ENCODE results near the gene SRGAP3. TPM values are rescaled to one million over a fixed set of nuclear protein-coding genes. Genes with fewer than 3 reads are reported as not detected.

The SRGAP3 gene
- total RNA-seq, 8 experiments from 2014 or later = 24.3 to 77.7 (median 51.0) TPM

GRCh38 chr3:9142362-9142761, 107.1 kb downstream of the SRGAP3 start:
- 0 to 48% (median 20%) methylated on average over 1 to 4 of the region's 4 CpGs; no CpG with 5 or more reads in 1 of the 10 experiments for WGBS, 10 experiments
- ATAC-seq (replicated peaks in 6 of 8) = peak; percentile 11 to 82 (median 76)
- in situ Hi-C loops (cut with MboI; ENCODE audit: low pct_unique_long_range_greater_than_20kb in 2 of 9, low sequenced_read_pairs in 9 of 9, unreplicated experiment in 9 of 9) = loop anchor here in 1 of 9 experiments (25.0 kb wide), 1 partner anchor 95 kb away; the partner anchor contains the start of gene SRGAP3

GRCh38 chr3:9141928-9142289, 107.5 kb downstream of the SRGAP3 start:
- ATAC-seq (replicated peaks in 6 of 8) = peak in 5 of 8 experiments; percentile 8 to 66 (median 58)
- H3K4me1 ChIP-seq (replicated peaks in 1 of 2) = peaks cover 46 to 54% of the 10 kb centered on the region in 2 donors
- 0 to 100% (median 51%) methylated on average over 1 to 5 of the region's 5 CpGs for WGBS, 10 experiments
- H3K27ac ChIP-seq = peak overlapping the region; percentile 35 to 62
- in situ Hi-C loops (cut with MboI; ENCODE audit: low pct_unique_long_range_greater_than_20kb in 2 of 9, low sequenced_read_pairs in 9 of 9, unreplicated experiment in 9 of 9) = loop anchor here in 1 of 9 experiments (25.0 kb wide), 1 partner anchor 95 kb away; the partner anchor contains the start of gene SRGAP3
- no peak overlapping the region for H3K4me3 ChIP-seq

More at GRCh38 chr3:9142362-9142761, 107.1 kb downstream of the SRGAP3 start:
- peaks cover 46 to 54% of the 10 kb centered on the region in 2 donors for H3K4me1 ChIP-seq (replicated peaks in 1 of 2)
- H3K4me3 ChIP-seq = no peak overlapping the region
- peak overlapping the region; percentile 35 to 62 for H3K27ac ChIP-seq

DNA sequence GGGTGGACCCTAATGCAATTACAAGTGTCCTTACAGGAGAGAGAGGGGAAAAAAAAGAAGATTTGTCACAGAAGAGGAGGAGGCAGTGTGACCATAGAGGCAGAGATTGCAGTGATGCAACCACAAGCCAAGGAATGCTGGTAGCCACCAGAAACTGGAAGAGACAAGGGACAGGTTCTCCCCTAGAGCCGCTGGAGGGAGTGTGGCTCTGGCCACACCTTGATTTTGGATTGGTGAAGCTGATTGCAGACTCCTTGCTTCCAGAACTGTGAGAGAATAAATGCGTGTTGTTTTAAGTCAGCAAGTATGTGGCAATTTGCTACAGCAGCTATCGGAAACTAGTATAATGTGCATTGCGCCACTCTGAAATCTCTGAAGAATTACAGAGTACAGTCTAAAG, 110.1 kb downstream of the SRGAP3 start:
- in situ Hi-C loops (cut with MboI; ENCODE audit: low pct_unique_long_range_greater_than_20kb in 2 of 9, low sequenced_read_pairs in 9 of 9, unreplicated experiment in 9 of 9) = loop anchor here in 1 of 9 experiments (25.0 kb wide), 1 partner anchor 98 kb away; the partner anchor contains the start of gene SRGAP3
- Histone ChIP-seq H3K4me1 (replicated peaks in 1 of 2) (peaks cover 62 to 76% of the 10 kb centered on the region in 2 donors), H3K4me3 (no peak overlapping the region), H3K27ac (no peak overlapping the region)
- WGBS, 10 experiments = 80 to 100% (median 96%) methylated on average over 1 to 4 of the region's 4 CpGs; no CpG with 5 or more reads in 2 of the 10 experiments
- ATAC-seq (replicated peaks in 6 of 8) = no peak

DNA sequence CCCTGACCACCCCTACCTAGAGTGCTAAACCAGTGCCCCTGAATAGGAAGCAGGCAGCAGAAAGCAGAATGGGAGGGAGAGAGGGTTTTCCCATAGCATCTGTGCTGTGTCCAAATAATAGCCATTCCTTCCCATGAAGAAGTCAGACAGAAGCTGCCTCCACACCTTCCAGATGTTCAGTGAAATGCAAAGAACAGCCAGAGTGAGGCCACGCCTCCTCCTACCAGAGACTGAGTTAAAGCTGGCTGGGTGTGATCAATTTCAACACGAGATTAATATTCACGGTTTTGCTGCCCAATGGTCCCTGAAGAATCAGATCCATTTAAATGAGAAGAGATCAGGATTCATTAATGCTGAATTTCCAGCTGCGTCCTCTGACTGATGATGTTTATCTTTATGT, 111.8 kb downstream of the SRGAP3 start:
- in situ Hi-C loops (cut with MboI; ENCODE audit: low pct_unique_long_range_greater_than_20kb in 2 of 9, low sequenced_read_pairs in 9 of 9, unreplicated experiment in 9 of 9) = loop anchor here in 1 of 9 experiments (25.0 kb wide), 1 partner anchor 100 kb away; the partner anchor contains the start of gene SRGAP3
- Histone ChIP-seq H3K27ac (peak overlapping the region; percentile 43 to 61), H3K4me1 (replicated peaks in 1 of 2) (peaks cover 58 to 65% of the 10 kb centered on the region in 2 donors), H3K4me3 (no peak overlapping the region)
- 0 to 56% (median 9%) methylated on average over 1 to 4 of the region's 4 CpGs; no CpG with 5 or more reads in 1 of the 10 experiments for WGBS, 10 experiments
- ATAC-seq (replicated peaks in 6 of 8) = peak in 5 of 8 experiments; percentile 12 to 64 (median 26)

GRCh38 chr3:9136746-9137465, 112.5 kb downstream of the SRGAP3 start:
- ATAC-seq (replicated peaks in 6 of 8) = no peak
- in situ Hi-C loops (cut with MboI; ENCODE audit: low pct_unique_long_range_greater_than_20kb in 2 of 9, low sequenced_read_pairs in 9 of 9, unreplicated experiment in 9 of 9) = loop anchor here in 1 of 9 experiments (25.0 kb wide), 1 partner anchor 100 kb away; the partner anchor contains the start of gene SRGAP3
- peak overlapping the region in 1 of 5 donors; percentile 34 for H3K4me3 ChIP-seq
- peak overlapping the region; percentile 51 to 61 for H3K27ac ChIP-seq
- H3K4me1 ChIP-seq (replicated peaks in 1 of 2) = peaks cover 54 to 61% of the 10 kb centered on the region in 2 donors
- 72 to 100% (median 86%) methylated on average over 2 to 9 of the region's 12 CpGs; no CpG with 5 or more reads in 2 of the 10 experiments for WGBS, 10 experiments

GRCh38 chr3:9135930-9136525, 113.4 kb downstream of the SRGAP3 start:
- in situ Hi-C loops (cut with MboI; ENCODE audit: low pct_unique_long_range_greater_than_20kb in 2 of 9, low sequenced_read_pairs in 9 of 9, unreplicated experiment in 9 of 9) = loop anchor here in 1 of 9 experiments (25.0 kb wide), 1 partner anchor 101 kb away; the partner anchor contains the start of gene SRGAP3
- WGBS, 10 experiments = 7 to 33% methylated on average over 3 to 10 of the region's 56 CpGs; no CpG with 5 or more reads in 8 of the 10 experiments
- Histone ChIP-seq H3K4me3 (peak overlapping the region; percentile 18 to 34 (median 20)), H3K27ac (peak overlapping the region; percentile 61 to 67), H3K4me1 (replicated peaks in 1 of 2) (peaks cover 52 to 57% of the 10 kb centered on the region in 2 donors)
- peak in 5 of 8 experiments; percentile 88 to 92 (median 90) for ATAC-seq (replicated peaks in 6 of 8)

- ATAC-seq (replicated peaks in 6 of 8) = peak in 5 of 8 experiments; percentile 1 to 5 (median 2)
- WGBS, 10 experiments = 90 to 100% (median 100%) methylated on average over 1 to 4 of the region's 6 CpGs; no CpG with 5 or more reads in 5 of the 10 experiments
- Histone ChIP-seq H3K4me3 (peak overlapping the region in 2 of 5 donors; percentile 30 to 34), H3K27ac (peak overlapping the region; percentile 47 to 67), H3K4me1 (replicated peaks in 1 of 2) (peaks cover 52 to 57% of the 10 kb centered on the region in 2 donors)
- in situ Hi-C loops (cut with MboI; ENCODE audit: low pct_unique_long_range_greater_than_20kb in 2 of 9, low sequenced_read_pairs in 9 of 9, unreplicated experiment in 9 of 9) = loop anchor here in 1 of 9 experiments (25.0 kb wide), 1 partner anchor 102 kb away; the partner anchor contains the start of gene SRGAP3
These were observed 113.9 kb downstream of the SRGAP3 start for GRCh38 chr3:9135526-9135925.

- no peak for ATAC-seq (replicated peaks in 6 of 8)
- in situ Hi-C loops (cut with MboI; ENCODE audit: low pct_unique_long_range_greater_than_20kb in 2 of 9, low sequenced_read_pairs in 9 of 9, unreplicated experiment in 9 of 9) = loop anchor here in 1 of 9 experiments (25.0 kb wide), 1 partner anchor 104 kb away; the partner anchor contains the start of gene SRGAP3
- no peak overlapping the region for H3K27ac ChIP-seq
- no peak overlapping the region for H3K4me3 ChIP-seq
- 44 to 100% (median 79%) methylated on average over 1 to 3 of the region's 3 CpGs; no CpG with 5 or more reads in 2 of the 10 experiments for WGBS, 10 experiments
- peaks cover 61 to 62% of the 10 kb centered on the region in 2 donors for H3K4me1 ChIP-seq (replicated peaks in 1 of 2)
These were observed 115.8 kb downstream of the SRGAP3 start for GRCh38 chr3:9133656-9134055.

DNA sequence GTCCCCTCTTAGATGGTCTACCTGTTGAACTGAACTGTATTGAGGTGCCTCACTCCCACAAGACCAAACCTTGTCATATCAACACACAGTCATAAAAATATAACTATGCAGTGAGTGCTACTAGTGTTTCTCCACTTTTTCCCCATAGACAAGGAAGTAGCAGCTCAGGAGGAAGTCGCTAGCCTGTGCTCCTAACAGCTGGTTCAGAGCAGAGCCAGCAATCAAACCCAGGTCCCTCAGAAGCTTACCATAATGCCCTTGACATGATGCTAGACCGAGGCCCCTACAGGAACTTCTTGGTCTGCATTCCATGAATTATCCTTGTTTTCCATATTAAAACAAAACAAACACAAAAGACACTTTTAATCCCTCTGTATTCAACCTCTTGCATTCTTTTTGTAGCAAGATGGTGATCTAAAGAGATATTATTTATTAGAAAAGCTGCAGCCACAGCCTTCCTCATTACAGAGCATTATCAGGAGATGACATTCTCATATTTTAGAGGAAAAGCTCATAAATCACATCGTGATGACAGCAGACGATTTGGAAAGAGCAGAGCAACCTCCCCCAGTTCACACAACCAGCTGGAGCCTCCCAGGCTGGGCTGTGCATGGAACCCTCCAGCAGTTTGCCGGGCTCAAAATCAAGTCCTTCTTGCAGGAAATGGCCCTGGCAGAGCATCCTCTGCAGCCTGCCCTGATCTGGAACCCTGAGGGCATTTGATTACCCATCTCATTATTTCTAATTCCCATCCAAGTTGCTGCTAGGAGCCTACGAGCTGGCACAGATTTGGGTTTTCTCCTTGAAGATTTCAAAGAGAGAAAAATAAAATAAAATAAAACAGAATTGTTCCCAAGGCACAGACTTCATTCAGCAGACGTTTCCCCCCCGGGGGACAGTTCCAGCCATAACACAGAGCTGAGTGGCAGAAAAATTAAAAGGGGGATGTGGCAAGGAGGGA, 118.8 kb downstream of the SRGAP3 start:
- 11 to 80% (median 56%) methylated on average over 1 to 7 of the region's 8 CpGs for WGBS, 10 experiments
- H3K27ac ChIP-seq = peak overlapping the region in 1 of 2 donors; percentile 62
- in situ Hi-C loops (cut with MboI; ENCODE audit: low pct_unique_long_range_greater_than_20kb in 2 of 9, low sequenced_read_pairs in 9 of 9, unreplicated experiment in 9 of 9) = loop anchor here in 1 of 9 experiments (25.0 kb wide), 1 partner anchor 107 kb away; the partner anchor contains the start of gene SRGAP3
- peak; percentile 51 to 82 (median 80) for ATAC-seq (replicated peaks in 6 of 8)
- H3K4me1 ChIP-seq (replicated peaks in 1 of 2) = peaks cover 42 to 46% of the 10 kb centered on the region in 2 donors
- no peak overlapping the region for H3K4me3 ChIP-seq

DNA sequence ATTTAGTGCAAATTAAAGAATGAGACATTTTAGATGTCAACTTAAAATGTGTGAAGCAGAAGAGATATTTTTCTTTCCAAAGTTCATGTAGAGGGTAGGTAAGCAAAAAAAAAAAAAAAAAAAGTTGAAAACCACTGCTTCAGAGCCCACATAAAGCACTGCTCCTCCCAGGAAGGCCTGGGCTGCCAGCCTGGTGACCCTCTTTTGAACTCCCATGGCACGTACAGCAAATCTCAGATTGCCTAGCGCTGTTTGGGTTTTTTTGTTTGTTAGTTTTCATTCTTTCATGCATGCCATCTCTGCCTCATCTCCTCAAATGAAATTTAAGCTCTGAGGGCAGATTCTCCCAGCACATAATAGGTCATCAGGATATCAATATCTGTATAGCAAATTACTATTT, 120.1 kb downstream of the SRGAP3 start:
- peaks cover 43 to 47% of the 10 kb centered on the region in 2 donors for H3K4me1 ChIP-seq (replicated peaks in 1 of 2)
- peak in 3 of 8 experiments; percentile 25 to 54 (median 34) for ATAC-seq (replicated peaks in 6 of 8)
- H3K4me3 ChIP-seq = no peak overlapping the region
- in situ Hi-C loops (cut with MboI; ENCODE audit: low pct_unique_long_range_greater_than_20kb in 2 of 9, low sequenced_read_pairs in 9 of 9, unreplicated experiment in 9 of 9) = loop anchor here in 1 of 9 experiments (25.0 kb wide), 1 partner anchor 108 kb away; the partner anchor contains the start of gene SRGAP3
- WGBS, 10 experiments = 20 to 80% (median 65%) methylated on average over 1 to 2 of the region's 2 CpGs; no CpG with 5 or more reads in 3 of the 10 experiments
- H3K27ac ChIP-seq = no peak overlapping the region

DNA sequence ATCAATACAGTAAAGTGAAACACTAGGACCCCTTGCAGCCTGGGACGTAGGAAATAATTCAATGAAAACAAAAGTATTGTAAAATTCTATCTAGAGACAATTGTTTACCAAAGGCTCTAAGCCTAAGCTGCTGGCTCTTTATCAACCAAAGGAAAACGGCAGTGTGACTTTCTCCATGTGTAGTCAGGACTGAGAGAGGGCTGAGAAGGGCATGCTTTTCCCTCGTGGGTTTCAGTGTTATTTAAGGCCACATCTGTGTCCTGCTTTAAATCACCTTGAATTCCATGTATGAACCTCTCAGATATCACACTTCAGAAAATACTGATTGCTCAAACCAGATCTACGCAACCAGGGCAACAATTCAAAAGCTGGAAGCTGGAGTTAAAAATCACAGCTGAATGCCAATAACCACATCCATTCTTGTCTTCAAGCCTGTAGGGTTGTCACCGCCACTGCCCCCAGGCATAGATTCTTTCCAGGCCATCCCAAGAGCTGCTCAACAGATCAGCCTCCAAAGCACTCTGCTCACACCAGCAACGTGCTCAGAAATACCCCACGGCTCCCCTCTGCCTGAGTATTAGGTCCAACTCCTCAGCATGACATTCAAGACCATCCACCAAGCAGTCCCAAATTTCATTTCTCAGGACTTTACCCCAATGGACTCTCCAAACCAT, 124.0 kb downstream of the SRGAP3 start:
- no peak overlapping the region for H3K4me3 ChIP-seq
- H3K27ac ChIP-seq = peak overlapping the region; percentile 1 to 32
- ATAC-seq (replicated peaks in 6 of 8) = peak in 1 of 8 experiments; percentile 45
- peaks cover 40 to 44% of the 10 kb centered on the region in 2 donors for H3K4me1 ChIP-seq (replicated peaks in 1 of 2)
- WGBS, 10 experiments = 10 to 75% (median 59%) methylated on average over 2 to 6 of the region's 7 CpGs; no CpG with 5 or more reads in 1 of the 10 experiments
- in situ Hi-C loops (cut with MboI; ENCODE audit: low pct_unique_long_range_greater_than_20kb in 2 of 9, low sequenced_read_pairs in 9 of 9, unreplicated experiment in 9 of 9) = loop anchor here in 1 of 9 experiments (25.0 kb wide), 1 partner anchor 112 kb away; the partner anchor contains the start of gene SRGAP3
